ENCODE data around the gene DBF4B. TPM values are rescaled to one million over a fixed set of nuclear protein-coding genes. Genes with fewer than 3 reads are reported as not detected.

The DBF4B gene
- total and polyA plus RNA-seq, 8 donors: 5.6 to 18.8 (median 15.9) TPM

- Histone ChIP-seq H3K27ac (no peak overlapping the region), H3K36me3 (no peaks in the 10 kb centered on the region), H3K27me3 (peaks cover 0 to 38% of the 10 kb centered on the region in 2 donors), H3K4me1 (peaks cover 8 to 36% of the 10 kb centered on the region in 2 donors), H3K4me3 (peak overlapping the region; percentile 7 to 23), H3K9me3 (no peaks in the 10 kb centered on the region)
- ATAC-seq: peak; percentile 45
- TF ChIP-seq CTCF (IDR thresholded peaks at IDR 0.05): peak; percentile 85 to 86
- intact Hi-C loops (cut with DNase I): loop anchor here (5.0 to 10.0 kb wide), 3 partner anchors 85 to 235 kb away; no protein-coding TSS in a partner anchor
- peak; percentile 77 to 92 (median 84) for DNase-seq
Measured at GRCh38 chr17:44779211-44780025, 71.0 kb downstream of the DBF4B start.

- intact Hi-C loops (cut with DNase I): no loop called here
- no peak for TF ChIP-seq CTCF (IDR thresholded peaks at IDR 0.05)
- DNase-seq (no peak), ATAC-seq (no peak)
- H3K4me1 ChIP-seq: peaks cover 5 to 29% of the 10 kb centered on the region in 2 donors
- no peaks in the 10 kb centered on the region for H3K36me3 ChIP-seq
- no peaks in the 10 kb centered on the region for H3K9me3 ChIP-seq
- H3K27ac ChIP-seq: no peak overlapping the region
- H3K4me3 ChIP-seq: no peak overlapping the region
- H3K27me3 ChIP-seq: peaks cover 0 to 37% of the 10 kb centered on the region in 2 donors
Measured at GRCh38 chr17:44780161-44780560, 71.7 kb downstream of the DBF4B start.

DNA sequence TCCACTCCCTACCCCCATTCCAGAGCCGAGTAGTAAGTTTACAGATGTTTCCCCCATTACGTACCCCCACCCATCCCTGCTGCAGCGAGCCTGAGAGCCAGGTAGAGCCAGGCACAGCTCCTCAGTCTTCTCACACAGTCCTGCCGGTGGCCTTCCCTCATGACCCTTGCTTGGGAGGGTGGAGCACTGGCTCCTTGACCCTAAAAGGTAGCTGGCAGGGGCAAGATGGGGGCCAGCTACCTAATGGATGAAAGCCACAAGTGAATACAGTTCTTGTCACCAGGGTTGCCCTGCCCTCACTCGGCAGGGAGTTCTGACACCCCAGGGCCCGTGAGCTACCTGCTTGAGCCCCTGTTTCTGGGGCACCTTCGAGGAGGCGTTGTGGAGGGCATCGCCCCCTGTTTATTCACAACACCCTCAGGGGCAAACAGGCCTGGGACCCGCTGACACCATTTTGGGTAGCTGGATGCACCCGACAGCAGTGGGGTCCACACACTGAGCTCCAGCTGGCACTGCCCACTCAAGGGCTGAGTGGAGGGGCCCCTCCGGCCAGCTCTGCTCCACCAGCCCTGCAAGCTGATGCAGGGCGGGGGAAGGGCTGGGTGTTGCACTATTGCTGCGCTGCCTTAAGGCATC lies 72.5 kb downstream of the DBF4B start:
- Histone ChIP-seq H3K4me1 (peaks cover 4 to 22% of the 10 kb centered on the region in 2 donors), H3K36me3 (no peaks in the 10 kb centered on the region), H3K9me3 (no peaks in the 10 kb centered on the region), H3K4me3 (no peak overlapping the region), H3K27ac (peak overlapping the region in 1 of 2 donors; percentile 76), H3K27me3 (peaks cover 0 to 37% of the 10 kb centered on the region in 2 donors)
- no peak for TF ChIP-seq CTCF (IDR thresholded peaks at IDR 0.05)
- DNase-seq: no peak
- no peak for ATAC-seq
- intact Hi-C loops (cut with DNase I): no loop called here

- Histone ChIP-seq H3K36me3 (no peaks in the 10 kb centered on the region), H3K9me3 (no peaks in the 10 kb centered on the region), H3K4me3 (no peak overlapping the region), H3K27me3 (peaks cover 0 to 29% of the 10 kb centered on the region in 2 donors), H3K4me1 (peaks cover 9 to 23% of the 10 kb centered on the region in 2 donors), H3K27ac (peak overlapping the region; percentile 56 to 76)
- ATAC-seq: no peak
- no peak for DNase-seq
- no peak for TF ChIP-seq CTCF (IDR thresholded peaks at IDR 0.05)
- intact Hi-C loops (cut with DNase I): no loop called here
Measured at GRCh38 chr17:44781551-44782325, 73.3 kb downstream of the DBF4B start.

All from left lung (tissue), 10 donors.